ENCODE measurements around the gene CNTNAP2. TPM values are rescaled to one million over a fixed set of nuclear protein-coding genes. Genes with fewer than 3 reads are reported as not detected.
A peak's percentile ranks its signal among the peaks of the same experiment; 100 is the strongest.
"Not testable (repeated sequence)": the region's sequence is repeated elsewhere in the genome, so short reads cannot be mapped to it uniquely, and the experiment has no call there.

The CNTNAP2 gene
- total and polyA plus RNA-seq, 8 donors: 0.09 to 1.1 (median 0.38) TPM

- no peaks in the 10 kb centered on the region for H3K27me3 ChIP-seq
- H3K27ac ChIP-seq: no peak overlapping the region
- H3K9me3 ChIP-seq: no peaks in the 10 kb centered on the region
- ATAC-seq: no peak
- DNase-seq: no peak
- no peaks in the 10 kb centered on the region for H3K4me1 ChIP-seq
- no peaks in the 10 kb centered on the region for H3K36me3 ChIP-seq
- no peak for TF ChIP-seq CTCF (IDR thresholded peaks at IDR 0.05)
- H3K4me3 ChIP-seq: no peak overlapping the region
- intact Hi-C loops (cut with DNase I): no loop called here
- FAIRE-seq: no peak
- WGBS, 2 donors: 70 to 73% methylated on average over 5 of the region's 5 CpGs
Measured at GRCh38 chr7:148422030-148422429, 2305.4 kb downstream of the CNTNAP2 start.

- not testable (repeated sequence) for H3K27me3 ChIP-seq, FAIRE-seq
Measured at GRCh38 chr7:148426393-148426792, 2309.8 kb downstream of the CNTNAP2 start.

GRCh38 chr7:148430690-148431089 lies 2314.1 kb downstream of the CNTNAP2 start:
- FAIRE-seq; intact Hi-C loops (cut with DNase I); H3K9me3 ChIP-seq: not testable (repeated sequence)

More at GRCh38 chr7:148426393-148426792, 2309.8 kb downstream of the CNTNAP2 start:
- WGBS, 2 donors: 83 to 89% methylated on average over 21 to 24 of the region's 24 CpGs
- peak in 1 of 6 donors; percentile 39 for DNase-seq
- H3K9me3 ChIP-seq; ATAC-seq; intact Hi-C loops (cut with DNase I); H3K4me1 ChIP-seq; H3K27ac ChIP-seq; H3K36me3 ChIP-seq; H3K4me3 ChIP-seq: not testable (repeated sequence)

GRCh38 chr7:148433521-148434180 lies 2317.1 kb downstream of the CNTNAP2 start:
- TF ChIP-seq CTCF (IDR thresholded peaks at IDR 0.05): no peak
- intact Hi-C loops (cut with DNase I): no loop called here
- H3K27ac ChIP-seq: no peak overlapping the region
- H3K27me3 ChIP-seq: no peaks in the 10 kb centered on the region
- ATAC-seq: no peak
- no peaks in the 10 kb centered on the region for H3K9me3 ChIP-seq
- H3K36me3 ChIP-seq: no peaks in the 10 kb centered on the region
- H3K4me3 ChIP-seq: no peak overlapping the region
- 67% methylated on average over 3 of the region's 3 CpGs for WGBS, 2 donors
- DNase-seq: no peak
- H3K4me1 ChIP-seq: no peaks in the 10 kb centered on the region
- no peak for FAIRE-seq

More at GRCh38 chr7:148430690-148431089, 2314.1 kb downstream of the CNTNAP2 start:
- not testable (repeated sequence) for H3K4me3 ChIP-seq, DNase-seq, ATAC-seq, H3K27ac ChIP-seq, H3K36me3 ChIP-seq, H3K27me3 ChIP-seq, H3K4me1 ChIP-seq
- 84 to 85% methylated on average over 3 of the region's 3 CpGs for WGBS, 2 donors

- no peak for TF ChIP-seq CTCF (IDR thresholded peaks at IDR 0.05)
- Histone ChIP-seq H3K27me3 (no peaks in the 10 kb centered on the region), H3K9me3 (no peaks in the 10 kb centered on the region), H3K36me3 (no peaks in the 10 kb centered on the region), H3K4me1 (no peaks in the 10 kb centered on the region), H3K4me3 (no peak overlapping the region), H3K27ac (no peak overlapping the region)
- 74 to 75% methylated on average over 13 of the region's 13 CpGs for WGBS, 2 donors
- FAIRE-seq: no peak
- ATAC-seq: no peak
- intact Hi-C loops (cut with DNase I): no loop called here
- DNase-seq: no peak
Measured at GRCh38 chr7:148434181-148434757, 2317.7 kb downstream of the CNTNAP2 start.

GRCh38 chr7:148434887-148435286 lies 2318.3 kb downstream of the CNTNAP2 start:
- Histone ChIP-seq H3K4me1 (no peaks in the 10 kb centered on the region), H3K4me3 (no peak overlapping the region), H3K27ac (no peak overlapping the region), H3K27me3 (no peaks in the 10 kb centered on the region), H3K36me3 (no peaks in the 10 kb centered on the region), H3K9me3 (no peaks in the 10 kb centered on the region)
- ATAC-seq (no peak), FAIRE-seq (no peak), DNase-seq (no peak)
- 69 to 72% methylated on average over 2 of the region's 2 CpGs for whole genome bisulfite sequencing, 2 donors
- intact Hi-C loops (cut with DNase I): no loop called here
- no peak for TF ChIP-seq CTCF (IDR thresholded peaks at IDR 0.05)
